GM19035 (cell line): ENCODE data around the gene ZNF341.

Experiments used
- ATAC-seq: cut with Tn5 transposase; IDR thresholded peaks from one replicate; pipeline ENCODE4 v1.9.1; 2021; ENCODE audit not compliant: unreplicated experiment

The ZNF341 gene

DNA sequence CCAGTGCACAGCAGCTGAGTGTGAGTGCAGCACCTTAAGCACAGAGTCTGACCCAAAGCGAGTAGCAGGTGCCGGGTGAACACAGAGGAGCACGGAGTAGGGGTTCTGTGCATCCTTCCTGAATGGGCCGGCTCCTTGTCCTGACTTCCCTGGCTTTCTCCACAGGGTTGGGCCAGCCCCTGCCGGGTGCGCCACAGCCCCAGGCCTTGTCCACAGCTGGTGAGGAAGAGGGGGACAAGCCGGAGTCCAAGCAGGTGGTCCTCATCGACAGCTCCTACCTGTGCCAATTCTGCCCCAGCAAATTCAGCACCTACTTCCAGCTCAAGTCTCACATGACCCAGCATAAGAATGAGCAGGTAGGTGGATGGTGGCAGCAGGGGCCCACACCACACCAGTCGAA is 34.9 kb downstream of the ZNF341 start:
- ATAC-seq = no peak

DNA sequence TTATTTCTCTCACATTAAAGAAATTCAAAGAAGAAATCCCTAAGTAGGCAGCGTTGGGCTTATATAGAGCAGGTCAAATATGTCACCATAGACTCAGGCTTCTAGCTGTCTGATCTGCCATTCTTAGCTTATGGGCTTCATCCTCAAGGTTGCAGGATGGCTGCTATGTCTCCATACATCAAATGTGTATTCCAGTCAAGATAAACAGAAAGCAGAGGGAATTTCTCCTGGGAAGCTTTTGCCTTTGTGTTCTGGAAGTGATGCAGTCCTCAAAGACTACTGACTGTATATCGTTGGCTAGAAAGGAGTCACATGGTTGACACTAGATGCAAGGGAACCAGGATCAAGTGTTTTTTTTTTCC is 36.0 kb downstream of the ZNF341 start:
- no peak for ATAC-seq

DNA sequence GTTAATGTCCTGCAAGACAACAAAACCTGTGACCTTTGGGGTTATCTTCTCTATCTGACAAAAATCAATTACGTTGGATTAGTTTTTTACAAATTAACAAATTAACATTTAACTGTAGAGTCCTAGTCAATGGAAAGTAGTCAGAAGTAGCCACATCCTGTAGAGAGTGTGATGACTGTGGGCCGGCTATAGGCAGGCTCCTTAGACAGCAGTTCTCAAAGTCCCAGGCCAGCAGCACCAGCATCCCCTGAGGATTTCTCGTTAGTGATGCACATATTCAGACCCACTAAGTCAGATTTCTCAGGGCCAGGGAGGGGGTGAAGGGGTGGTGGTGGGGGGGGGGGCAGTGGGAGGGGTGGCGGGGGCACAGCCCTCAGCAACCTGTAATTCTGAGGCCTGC is 37.2 kb downstream of the ZNF341 start:
- no peak for ATAC-seq

DNA sequence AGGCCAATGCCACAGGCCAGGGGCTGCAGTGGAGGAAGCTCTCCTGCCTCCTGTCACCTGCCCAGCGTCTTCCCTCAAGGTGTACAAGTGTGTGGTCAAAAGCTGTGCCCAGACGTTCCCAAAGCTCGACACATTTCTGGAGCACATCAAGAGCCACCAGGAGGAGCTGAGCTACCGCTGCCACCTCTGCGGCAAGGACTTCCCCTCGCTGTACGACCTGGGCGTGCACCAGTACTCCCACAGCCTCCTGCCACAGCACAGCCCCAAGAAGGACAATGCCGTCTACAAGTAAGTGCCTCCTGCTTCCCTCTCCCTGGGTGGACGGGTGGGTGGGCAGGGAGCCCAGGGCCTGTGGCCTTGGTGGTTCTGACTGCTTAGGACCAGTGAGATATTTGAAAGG is 38.2 kb downstream of the ZNF341 start:
- ATAC-seq = no peak

DNA sequence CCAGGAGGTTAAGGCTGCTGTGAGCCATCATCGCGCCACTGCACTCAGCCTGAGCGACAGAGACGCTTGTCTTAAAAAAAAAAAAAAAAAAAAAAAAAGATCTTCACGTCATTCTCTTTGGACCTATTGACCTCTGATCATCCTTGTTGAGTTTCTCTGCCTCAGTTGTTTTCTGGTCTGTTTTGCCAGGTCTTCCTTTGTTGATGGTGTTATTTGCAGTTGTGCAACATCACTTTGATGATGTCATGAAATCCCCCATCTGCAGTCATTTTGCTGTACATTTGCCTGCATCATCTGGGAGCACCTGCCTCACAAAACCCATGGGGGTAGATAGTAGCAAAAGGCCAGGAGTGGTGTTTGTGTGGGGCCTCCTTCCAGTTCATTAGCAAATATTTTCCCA is 40.1 kb downstream of the ZNF341 start:
- ATAC-seq = no peak

DNA sequence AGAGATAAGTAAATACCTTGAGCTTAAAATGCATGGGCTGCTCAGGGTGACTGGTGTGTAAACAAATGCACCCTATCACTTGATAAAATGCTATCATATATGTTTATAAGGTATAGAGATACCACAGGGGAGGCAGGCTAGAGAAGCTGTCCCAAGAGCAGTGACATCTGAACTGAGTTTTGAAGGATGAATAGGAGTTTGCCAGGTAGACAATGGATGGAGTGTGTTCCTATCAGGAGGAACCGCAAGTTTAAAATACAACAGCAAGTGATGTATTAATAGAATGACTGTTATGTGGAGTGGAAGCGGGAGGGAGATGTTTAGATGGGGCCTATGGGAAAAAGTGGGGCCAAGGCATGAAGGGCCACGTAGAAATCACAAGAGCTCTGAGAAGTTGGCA is 40.6 kb downstream of the ZNF341 start:
- no peak for ATAC-seq

DNA sequence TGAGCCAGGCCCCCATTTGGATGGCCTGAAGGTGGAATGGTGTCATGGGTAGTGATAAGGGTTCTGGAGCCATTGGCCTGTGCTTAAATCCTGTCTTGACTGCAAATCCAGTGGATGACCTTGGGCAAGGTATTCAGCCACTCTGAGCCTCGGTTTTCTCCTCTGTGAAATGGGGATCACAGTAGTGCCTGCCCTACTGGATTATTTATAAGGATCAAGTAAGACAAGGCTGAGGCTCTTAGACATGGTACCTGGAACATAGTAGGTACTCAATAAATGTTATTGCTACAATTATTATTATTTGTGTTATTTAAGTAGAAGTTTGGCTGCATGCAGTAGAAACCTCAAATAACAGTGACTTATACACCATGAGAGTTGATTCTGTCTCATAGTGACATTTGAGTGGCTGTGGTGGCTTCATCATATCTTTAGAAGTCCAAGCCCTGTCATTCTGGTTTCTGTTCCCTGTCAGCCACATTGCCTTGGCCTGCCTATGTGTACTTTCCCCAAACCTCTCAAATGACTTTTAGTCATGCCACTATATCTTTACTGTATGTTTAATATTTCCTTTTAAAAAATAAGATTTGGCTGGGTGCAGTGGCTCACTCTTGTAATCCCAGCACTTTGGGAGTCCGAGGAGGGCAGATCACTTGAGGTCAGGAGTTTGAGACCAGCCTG is 41.8 kb downstream of the ZNF341 start:
- ATAC-seq = peak; percentile 58

DNA sequence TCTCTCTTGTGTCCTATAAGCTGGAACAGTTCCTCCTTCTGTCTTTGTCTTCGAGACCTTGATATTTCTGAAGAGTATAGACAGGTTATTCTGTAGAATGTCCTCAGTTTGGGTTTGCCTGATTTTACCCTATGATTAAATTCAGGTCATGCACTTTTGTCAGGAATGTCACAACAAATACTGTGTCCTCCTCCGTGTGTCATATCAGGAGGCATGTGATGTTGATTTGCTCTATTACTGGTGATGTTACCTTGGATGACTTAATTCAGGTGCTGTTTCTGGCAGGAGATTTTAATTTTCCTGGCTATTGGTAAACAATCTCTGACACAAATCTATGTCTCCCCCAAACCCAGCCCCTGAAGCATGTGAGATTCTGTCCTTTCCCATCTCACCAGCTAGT is 46.0 kb downstream of the ZNF341 start:
- ATAC-seq = no peak

DNA sequence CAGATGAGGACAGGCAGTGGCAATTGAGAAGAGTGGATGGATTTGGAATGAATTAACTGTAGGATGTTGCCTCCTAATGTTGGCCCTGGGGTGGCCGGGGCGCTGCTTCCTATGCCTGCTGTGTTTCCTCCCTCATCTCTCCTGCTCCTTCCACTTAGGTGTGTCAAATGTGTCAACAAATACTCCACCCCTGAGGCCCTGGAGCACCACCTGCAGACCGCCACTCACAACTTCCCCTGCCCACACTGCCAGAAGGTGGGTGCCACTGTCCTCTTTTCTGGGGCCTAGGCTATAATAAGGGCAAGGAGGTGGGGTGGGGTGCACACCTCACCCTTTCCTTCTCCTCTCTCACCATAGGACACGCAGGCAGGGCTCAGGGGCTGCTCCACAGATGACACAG is 49.3 kb downstream of the ZNF341 start:
- ATAC-seq = no peak

DNA sequence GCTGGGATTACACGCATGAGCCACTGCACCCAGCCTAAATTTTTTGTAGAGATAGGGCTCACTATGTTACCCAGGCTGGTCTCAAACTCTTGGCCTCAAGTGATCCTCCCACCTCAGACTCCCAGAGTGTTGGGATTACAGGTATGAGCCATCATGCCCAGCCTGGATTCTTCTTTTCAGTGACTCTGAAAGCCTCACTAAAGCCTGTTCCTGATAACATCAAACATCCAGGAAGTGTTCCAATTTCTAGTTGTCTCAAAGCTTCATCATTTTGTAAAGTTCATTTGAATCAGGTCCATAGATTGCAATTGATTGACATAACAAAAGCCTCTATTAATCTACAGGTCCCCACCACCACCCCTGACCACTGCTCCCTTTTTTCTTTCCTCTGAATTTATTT is 50.1 kb downstream of the ZNF341 start:
- no peak for ATAC-seq

DNA sequence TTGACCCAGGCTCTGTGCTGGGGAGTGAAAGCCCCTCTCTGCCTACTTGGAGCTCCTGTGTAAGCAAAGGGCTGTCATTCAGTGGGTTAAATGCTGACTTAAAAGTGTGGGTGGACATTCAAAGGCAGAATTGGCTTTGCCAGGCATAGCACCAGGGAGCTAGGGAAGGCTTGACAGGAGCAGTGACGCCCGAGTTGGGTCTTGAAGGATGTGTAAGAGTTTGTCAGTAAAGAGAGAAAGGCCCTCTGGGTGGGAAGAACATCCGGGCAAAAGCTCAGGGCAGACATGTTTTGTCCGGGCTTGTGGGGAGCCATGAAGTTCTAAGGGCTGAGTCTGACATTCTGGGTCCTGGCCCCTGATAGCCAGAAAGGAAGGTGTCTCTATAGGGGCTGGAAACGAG is 51.5 kb downstream of the ZNF341 start:
- no peak for ATAC-seq

DNA sequence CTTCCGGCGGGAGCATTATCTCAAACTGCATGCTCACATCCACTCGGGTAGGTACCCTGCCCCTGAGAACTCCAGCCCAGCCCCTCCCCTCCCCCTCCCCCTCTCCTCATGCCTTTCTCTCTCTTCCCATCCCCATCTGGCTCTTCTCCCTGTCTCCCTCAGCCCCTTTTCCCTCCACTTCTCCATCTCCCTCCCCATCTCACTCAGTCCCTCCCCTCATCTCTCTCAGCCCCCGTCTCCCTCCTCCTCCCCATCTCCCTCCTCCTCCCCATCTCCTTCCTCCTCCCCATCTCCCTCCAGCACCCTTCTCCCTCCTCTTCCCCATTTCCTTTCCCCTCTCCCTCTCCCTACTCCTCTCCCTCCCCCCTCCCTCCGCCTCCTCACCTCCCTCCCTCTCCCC is 52.0 kb downstream of the ZNF341 start:
- ATAC-seq = no peak

DNA sequence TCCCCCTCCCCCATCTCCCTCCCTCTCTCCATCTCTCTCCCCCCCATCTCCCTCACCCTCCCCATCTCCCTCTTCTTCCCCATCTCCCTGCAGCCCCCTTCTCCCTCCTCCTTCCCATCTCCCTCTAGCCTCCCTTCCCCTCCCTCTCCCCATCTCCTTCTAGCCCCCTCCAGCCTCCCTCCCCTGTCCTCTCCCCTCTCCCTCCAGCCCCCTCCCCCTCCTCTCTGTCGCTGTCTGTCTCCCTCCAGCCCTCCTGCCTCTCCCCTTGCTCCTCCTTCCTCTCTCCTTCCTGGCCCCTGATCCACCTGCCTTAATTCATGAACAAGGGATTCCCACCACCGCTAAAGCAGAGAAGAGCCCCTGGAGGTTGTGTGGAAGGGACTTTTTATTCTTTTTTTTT is 52.4 kb downstream of the ZNF341 start:
- no peak for ATAC-seq

DNA sequence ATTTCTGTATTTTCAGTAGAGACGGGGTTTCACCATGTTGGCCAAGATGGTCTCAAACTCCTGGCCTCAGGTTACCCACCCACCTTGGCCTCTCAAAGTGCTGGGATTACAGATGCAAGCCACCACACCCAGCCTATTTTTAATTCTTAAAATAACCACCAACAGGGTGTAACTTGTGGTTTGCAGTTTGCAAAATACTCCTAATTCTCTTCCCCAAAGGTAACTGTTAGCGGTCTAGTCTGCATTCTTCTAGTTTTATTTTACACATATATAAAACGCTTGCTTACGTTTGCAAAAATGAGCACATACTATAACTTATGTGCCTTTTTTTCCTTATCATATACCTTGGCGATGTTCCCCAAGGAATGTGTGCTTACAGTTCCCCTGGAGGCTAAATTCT is 53.7 kb downstream of the ZNF341 start:
- no peak for ATAC-seq

DNA sequence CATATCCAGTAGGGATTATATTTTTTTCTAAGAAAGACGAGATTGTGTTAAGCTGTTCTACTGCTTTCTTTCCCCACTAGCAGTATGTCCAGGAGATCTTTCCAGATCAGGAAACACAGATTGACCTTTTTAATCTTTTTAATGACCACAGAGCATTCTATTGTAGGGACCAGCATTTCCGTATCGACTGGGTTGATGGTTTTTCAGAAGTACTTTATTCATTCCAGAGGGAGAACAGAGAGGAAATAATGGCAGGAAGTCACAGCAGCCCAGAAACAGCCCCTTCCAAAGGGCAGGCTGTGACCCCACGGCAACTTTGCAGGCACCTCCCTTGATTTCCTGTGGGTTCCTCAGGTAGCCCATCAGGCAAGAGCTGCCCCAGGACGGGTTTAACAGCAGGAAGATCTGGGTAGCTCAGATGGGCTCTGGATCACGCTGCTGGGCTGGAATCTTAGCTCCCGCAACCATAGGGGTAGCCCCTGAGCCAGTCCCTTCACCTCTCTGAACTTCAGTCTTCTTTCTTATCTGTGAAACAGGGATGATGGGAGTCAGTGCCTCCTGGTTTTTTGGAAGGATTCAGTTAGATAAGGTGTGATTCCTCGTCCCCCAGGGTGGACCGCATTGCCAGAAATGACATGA is 55.6 kb downstream of the ZNF341 start:
- no peak for ATAC-seq

DNA sequence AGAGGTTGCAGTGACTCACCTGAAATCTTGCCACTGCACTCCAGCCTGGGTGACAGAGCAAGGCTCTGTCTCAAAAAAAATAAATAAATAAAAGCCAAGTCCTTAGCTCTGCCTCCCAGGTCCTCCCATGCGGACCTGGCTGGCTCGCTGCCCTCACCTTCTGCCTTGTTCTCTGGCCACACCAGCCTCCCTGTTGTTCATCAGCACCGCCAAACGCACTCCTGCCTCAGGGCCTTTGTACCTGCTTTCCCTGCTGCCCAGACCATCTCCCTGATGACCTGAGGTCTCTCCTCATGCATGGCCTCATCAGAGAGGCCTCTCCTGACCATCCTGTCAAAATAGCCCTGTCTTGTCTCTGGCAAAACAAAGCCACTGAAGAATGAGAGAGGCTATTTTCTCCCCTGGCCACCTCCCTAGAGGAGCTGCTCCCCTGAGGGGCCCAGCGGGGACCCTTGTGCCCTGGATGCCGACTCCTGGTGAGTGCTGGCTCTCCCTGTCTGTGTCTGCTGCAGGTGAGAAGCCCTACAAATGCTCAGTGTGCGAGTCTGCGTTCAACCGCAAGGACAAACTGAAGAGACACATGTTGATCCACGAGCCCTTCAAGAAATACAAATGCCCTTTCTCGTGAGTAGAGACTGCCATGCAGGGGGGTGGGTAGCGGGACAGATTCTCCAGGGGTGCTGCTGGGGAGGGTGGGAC is 56.7 kb downstream of the ZNF341 start:
- ATAC-seq = no peak

DNA sequence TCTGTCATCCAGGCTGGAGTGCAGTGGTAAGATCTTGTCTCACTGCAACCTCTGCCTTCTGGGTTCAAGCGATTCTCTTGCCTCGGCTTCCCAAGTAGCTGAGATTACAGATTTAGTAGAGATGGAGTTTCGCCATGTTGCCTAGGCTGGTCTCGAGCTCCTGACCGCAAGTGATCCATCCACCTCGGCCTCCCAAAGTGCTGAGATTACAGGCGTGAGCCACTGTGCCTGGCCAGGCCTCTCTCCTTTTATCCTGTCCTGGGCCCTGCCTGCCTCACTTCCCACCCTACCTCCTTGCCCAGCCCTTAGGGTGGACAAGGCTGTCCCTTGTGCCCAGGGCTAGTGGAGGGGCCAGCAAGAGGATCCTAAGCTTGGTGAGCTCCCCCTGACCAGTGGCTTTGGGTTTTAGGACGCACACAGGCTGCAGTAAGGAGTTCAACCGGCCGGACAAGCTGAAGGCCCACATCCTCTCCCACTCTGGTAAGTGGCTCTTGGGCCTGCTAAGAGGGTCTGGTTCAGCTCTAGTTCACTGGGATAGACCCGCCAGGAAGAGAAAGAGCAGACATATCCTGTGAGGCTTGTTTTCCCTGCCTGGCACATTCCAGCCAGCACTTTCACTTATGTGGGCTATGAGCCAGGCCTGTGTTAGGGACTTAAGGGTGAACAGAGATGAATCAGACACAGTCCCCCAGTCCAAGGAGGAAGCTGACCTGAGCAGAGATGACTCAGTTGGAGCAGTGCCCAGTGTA is 57.5 kb downstream of the ZNF341 start:
- ATAC-seq = no peak

DNA sequence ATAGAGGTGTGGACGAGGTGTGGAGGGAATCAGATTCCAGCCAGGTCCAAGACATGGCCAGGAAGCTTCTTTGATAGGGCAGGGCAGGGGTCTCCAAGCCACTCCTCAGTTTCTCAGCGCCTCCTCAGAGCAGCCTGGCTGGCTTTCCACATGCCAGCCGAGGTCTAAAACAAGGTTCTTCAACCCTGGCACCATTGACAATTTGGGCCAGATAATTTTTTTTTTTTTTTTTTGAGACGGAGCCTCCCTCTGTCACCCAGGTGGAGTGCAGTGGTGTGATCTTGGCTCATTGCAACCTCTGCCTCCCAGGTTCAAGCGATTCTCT is 58.0 kb downstream of the ZNF341 start:
- no peak for ATAC-seq

DNA sequence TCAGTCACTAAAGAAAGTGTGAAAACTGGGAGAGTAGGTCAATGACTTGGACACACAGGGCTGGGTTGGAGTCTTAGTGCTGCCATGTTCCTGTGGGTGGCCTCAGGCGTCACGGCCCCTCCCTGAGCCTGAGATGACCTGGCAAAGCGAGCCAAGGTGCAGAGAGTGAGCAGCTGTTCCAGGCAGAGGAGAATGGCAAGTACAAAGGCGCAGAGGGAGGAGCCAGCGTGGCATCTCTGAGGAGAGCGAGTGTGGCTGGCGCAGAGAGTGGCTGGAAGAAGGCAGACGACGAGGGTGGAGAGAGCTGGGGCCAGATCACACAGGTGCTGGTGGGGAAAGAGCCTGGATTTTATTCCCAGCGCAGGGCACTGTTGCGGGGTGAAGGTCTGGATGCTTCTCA is 58.8 kb downstream of the ZNF341 start:
- no peak for ATAC-seq

DNA sequence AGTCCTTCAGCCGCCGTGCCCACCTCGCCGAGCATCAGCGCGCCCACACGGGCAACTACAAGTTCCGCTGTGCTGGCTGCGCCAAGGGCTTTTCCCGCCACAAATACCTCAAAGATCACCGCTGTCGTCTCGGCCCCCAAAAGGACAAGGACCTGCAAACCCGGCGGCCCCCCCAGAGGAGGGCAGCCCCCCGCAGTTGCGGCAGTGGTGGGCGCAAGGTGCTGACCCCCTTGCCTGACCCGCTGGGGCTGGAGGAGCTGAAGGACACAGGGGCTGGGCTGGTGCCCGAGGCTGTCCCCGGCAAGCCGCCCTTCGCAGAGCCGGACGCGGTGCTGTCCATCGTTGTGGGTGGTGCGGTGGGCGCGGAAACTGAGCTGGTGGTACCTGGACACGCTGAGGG is 59.2 kb downstream of the ZNF341 start:
- ATAC-seq = no peak

DNA sequence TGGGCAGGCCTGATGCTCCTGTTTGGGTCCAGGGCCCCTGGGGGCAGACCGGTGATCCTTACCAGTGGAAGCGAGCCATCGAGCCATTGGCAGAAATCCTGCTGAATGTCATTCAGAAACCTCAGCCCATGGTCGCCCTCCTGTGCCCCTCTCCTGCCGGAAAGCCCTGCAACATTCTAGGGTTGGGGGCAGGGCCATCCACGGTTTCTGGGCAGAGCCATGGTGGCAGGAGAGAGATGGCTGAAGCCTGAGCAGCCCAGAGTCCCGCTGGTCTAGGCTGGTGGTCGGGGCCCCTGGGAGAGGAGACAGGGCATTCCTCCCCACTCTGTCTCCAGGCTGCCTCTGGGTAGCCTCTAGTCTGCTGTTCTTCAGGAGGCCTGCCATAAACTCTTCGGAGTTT is 59.7 kb downstream of the ZNF341 start:
- ATAC-seq = no peak

DNA sequence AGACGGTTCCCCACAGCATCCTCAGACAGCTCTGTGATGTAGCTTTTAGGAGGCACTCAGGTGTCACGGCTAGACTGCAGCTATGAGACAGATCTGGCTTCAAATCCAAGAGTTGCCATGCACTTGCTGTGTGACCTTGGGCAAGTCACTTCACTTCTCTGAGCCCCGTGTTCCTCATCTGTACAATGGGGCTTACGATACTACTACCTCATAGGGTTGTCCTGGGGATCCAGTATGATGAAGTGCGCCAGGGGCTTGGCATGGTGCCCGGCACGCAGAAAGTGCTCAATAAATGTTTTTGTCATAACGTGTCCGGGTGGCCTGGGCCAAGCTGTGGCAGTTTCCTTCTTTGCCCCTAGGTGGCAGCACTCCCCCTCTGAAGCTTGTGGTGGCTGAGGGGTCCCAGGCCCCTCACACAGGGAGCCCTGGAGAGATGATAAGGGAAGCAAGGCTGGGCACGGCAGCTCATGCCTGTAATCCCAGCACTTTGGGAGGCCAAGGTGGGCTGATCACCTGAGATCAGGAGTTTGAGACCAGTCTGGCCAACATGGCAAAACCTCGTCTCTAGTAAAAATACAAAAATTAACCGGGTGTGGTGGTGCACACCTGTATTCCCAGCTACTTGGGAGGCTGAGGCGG is 60.3 kb downstream of the ZNF341 start:
- no peak for ATAC-seq
